ENCODE data around the gene ATF7. TPM values are rescaled to one million over a fixed set of nuclear protein-coding genes. Genes with fewer than 3 reads are reported as not detected.
"Not testable (repeated sequence)": the region's sequence is repeated elsewhere in the genome, so short reads cannot be mapped to it uniquely, and the experiment has no call there.

The ATF7 gene
- total RNA-seq, 1 donor from 2014 or later, result 53.3 TPM

- DNase-seq (ENCODE audit: low spot score), result no peak
Observed at GRCh38 chr12:53627919-53628318, 1.7 kb upstream of the ATF7 start.

DNA sequence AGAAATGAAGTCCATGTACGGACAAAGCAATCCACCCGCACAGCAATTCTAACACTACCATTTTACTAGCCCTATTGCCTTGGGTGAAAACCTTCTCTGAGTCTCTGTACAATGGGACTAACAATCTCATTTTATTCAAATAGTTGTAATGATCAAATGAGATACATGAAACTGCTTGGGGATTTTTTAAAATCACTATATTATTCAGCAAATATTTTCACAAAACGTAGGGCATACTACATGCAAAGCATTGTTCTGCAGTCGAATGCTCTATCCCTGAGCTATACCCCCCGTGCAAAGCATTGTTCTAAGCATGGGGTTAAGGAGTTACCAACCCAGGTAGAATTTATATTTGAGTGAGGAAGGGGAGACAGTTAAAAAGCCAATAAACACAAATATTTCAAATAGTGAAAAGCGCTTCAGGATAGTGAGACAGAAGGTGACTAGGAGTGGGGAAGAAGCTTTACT, 554 bp upstream of the ATF7 start:
- no peak for DNase-seq (ENCODE audit: low spot score)

- no peak for DNase-seq (ENCODE audit: low spot score)
Observed at GRCh38 chr12:53625373-53625945, 723 bp downstream of the ATF7 start.

GRCh38 chr12:53624956-53625355, 1.2 kb downstream of the ATF7 start:
- no peak for DNase-seq (ENCODE audit: low spot score)

GRCh38 chr12:53624458-53624857, 1.7 kb downstream of the ATF7 start:
- DNase-seq (ENCODE audit: low spot score), result no peak

GRCh38 chr12:53623548-53624385, 2.4 kb downstream of the ATF7 start:
- peak; percentile 17 for DNase-seq (ENCODE audit: low spot score)

- no peak for DNase-seq (ENCODE audit: low spot score)
Observed at GRCh38 chr12:53622724-53623123, 3.5 kb downstream of the ATF7 start.

DNA sequence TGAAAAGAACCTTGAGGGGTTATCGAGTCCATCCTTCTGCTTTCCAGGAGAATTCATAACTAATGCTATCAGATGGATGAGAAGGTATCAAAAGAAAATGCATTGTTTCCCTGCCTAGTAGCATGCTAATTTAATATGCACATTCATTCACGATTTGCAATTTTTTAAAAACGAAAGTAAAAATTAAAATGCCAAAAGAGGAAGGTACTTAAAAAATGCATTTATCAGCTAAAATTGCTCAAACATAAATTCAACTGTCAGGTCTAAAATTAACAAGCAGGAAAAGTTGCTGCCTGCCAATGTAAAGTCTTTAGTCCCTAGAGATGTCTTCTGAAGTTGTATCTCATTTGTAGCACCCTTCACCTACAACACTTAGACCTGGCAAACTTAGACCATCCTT, 7.9 kb downstream of the ATF7 start:
- no peak for DNase-seq (ENCODE audit: low spot score)

DNA sequence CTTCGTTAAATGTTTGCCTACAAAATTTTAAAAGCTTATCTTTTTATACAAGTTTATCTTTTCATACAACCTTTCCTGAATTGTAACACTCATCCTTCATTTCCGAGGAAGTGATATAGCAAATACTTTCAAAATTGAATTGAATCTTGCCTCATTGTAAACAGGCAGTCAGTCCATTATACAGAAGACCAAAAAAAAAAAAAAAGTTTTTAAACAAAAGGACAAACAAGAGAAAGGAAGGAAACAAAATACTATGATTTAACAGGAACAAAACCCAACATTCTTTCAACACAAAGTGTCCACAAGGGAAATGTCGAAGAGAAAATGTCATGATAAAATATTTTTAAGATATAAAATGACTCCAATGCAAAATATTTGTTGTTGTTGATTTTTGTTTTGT, 8.5 kb downstream of the ATF7 start:
- no peak for DNase-seq (ENCODE audit: low spot score)

DNA sequence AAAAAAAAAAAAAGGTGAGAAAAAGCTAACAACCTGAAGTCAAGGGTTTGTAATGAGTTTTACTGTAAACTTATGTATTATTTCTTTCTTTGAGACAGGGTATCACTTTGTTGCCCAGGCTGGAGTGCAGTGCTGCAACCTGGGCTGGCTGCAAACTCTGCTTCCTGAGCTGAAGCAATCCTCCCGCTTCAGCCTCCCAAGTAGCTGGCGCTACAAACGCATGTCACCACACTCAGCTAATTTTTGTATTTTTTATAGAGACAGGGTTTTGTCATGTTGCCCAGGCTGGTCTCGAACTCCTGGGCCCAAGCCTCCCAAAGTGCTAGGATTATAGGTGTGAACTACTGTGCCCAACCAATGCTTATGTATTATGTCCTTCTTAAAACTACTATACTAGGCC, 9.2 kb downstream of the ATF7 start:
- no peak for DNase-seq (ENCODE audit: low spot score)

DNA sequence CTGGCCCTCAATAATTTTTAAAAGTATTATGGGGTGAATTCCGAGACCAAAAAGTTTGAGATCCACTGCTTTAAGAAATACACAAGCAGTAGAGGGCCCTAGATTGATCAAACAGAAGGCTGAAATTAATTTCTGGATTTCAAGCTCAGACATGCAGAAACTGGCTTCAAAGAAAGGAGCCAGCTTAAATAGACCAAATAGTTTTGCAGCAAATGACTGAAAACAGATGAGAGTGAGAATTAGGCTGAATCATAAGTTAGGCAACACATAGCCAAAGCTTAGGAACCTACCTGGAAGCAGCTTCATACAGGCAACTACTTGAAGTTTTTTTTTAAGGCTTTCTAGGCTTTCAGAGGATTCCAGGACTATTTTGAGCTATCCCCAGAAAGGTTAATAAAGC, 12.4 kb downstream of the ATF7 start:
- DNase-seq (ENCODE audit: low spot score), result no peak

GRCh38 chr12:53612978-53613377, 13.2 kb downstream of the ATF7 start:
- no peak for DNase-seq (ENCODE audit: low spot score)

DNA sequence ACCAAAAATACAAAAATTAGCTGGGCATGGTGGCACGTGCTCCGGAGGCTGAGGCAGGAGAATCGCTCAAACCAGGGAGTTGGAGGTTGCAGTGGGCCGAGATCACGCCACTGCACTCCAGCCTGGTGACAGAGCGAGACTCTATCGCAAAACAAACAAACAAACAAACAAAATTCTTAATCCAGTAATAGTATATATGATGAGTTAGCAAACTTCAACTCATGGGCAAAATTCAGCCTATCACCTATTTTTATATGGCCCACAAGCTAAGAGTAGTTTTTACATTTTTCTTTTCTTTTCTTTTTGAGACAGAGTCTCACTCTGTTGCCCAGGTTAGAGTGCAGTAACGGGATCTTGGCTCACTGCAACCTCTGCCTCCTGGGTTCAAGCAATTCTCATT, 14.9 kb downstream of the ATF7 start:
- DNase-seq (ENCODE audit: low spot score), result no peak

GRCh38 chr12:53606688-53607087, 19.5 kb downstream of the ATF7 start:
- DNase-seq (ENCODE audit: low spot score), result not testable (repeated sequence)

- no peak for DNase-seq (ENCODE audit: low spot score)
Observed at GRCh38 chr12:53604581-53604980, 21.6 kb downstream of the ATF7 start.

GRCh38 chr12:53603804-53604203, 22.4 kb downstream of the ATF7 start:
- no peak for DNase-seq (ENCODE audit: low spot score)

DNA sequence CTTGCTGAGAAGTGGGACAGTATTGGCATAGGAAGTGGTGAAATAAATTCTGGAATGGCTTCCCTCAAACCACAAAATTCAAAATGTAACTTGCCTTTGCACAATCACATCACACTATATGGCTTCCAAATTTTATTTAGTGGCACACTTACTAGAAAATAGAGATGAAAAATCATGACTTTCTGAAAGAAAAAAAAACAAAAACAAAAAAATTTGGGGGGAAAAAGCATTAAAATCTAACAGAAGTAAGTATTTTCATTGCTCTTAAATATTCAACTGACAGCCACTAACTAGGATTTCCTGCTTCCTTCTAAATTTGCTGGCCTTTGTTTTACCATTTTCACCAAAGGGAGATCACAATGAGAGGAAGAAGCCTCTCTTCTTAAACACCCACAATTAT, 23.0 kb downstream of the ATF7 start:
- DNase-seq (ENCODE audit: low spot score), result no peak

GRCh38 chr12:53602176-53602864, 23.9 kb downstream of the ATF7 start:
- no peak for DNase-seq (ENCODE audit: low spot score)

DNA sequence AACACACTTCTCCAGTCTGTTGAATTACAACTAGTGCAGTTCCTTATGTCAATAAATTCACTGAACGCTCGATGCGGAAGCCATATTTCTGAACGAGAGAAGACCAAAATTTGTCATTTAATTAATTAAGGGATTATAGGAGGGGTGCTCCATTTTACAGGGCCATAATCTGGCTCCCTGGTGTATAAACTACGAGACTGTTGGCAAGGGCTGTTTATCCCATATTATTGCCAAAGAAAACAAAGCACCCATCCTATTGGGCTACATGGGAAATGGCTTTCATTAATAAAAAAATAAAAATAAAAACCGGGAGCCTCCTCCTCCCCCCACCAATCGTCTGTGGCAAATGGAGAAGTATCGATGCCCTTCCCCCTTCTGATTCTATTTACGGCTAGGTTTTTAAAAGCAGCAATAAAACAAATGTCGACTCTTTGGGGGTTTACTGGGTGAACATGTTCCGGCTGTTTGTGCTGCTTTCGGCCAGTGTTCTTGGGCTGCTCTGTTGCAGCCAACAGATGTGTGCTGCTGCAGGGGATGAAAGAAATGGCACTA, 24.8 kb downstream of the ATF7 start:
- no peak for DNase-seq (ENCODE audit: low spot score)

- no peak for DNase-seq (ENCODE audit: low spot score)
Observed at GRCh38 chr12:53600490-53601295, 25.5 kb downstream of the ATF7 start.

- DNase-seq (ENCODE audit: low spot score), result no peak
Observed at GRCh38 chr12:53599579-53599978, 26.6 kb downstream of the ATF7 start.

DNA sequence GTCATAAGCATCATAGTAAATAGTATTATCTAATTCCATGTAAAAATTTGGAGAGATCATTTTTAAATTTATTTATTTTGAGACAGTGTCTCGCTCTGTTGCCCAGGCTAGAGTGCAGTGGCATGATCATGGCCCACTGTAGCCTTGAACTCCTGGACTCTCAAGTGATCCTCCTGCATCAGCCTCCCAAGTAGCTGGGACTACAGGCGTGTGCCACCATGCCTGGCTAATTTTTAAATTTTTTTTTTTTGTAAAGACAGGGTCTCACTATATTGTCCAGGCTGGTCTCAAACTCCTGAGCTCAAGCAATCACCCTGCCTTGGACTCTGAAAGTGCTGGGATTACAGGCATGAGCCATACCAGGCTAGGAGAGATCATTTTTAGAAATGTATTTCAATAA, 27.2 kb downstream of the ATF7 start:
- DNase-seq (ENCODE audit: low spot score), result not testable (repeated sequence)

Data from mucosa of gallbladder (tissue), 1 donor.